Lung (tissue), 12 donors: ENCODE results near the gene STXBP6. TPM values are rescaled to one million over a fixed set of nuclear protein-coding genes. Genes with fewer than 3 reads are reported as not detected.

Experiments
- ATAC-seq: fragments of 200-7000 bp; cut with Tn5 transposase; one replicate; pipeline ENCODE4 v1.9.1; 2020; ENCODE audit warnings: moderate number of reproducible peaks; ENCODE audit not compliant: insufficient read depth, low FRiP score
- DNase-seq, 3 donors: peaks; one replicate each; pipeline ENCODE4 v3.0.0-alpha.2; 2013 to 2017
- H3K27ac ChIP-seq, 2 donors: one replicate each; pipeline ENCODE4 v1.5.1; 2013; ENCODE audit warnings: mild to moderate bottlenecking in 2 of 2, moderate library complexity in 2 of 2, control low read depth in 1 of 2, inconsistent platforms in 1 of 2, low read depth in 1 of 2, low read length in 1 of 2
- H3K27me3 ChIP-seq, 3 donors: one replicate each; pipeline ENCODE4 v1.5.1; 2013; ENCODE audit warnings: low read length in 2 of 3; ENCODE audit not compliant: control insufficient read depth in 3 of 3, insufficient read depth in 3 of 3
- H3K36me3 ChIP-seq, 4 donors: one replicate each; pipeline ENCODE4 v1.5.1; 2013; ENCODE audit warnings: low read length in 4 of 4, mild to moderate bottlenecking in 1 of 4, moderate library complexity in 1 of 4; ENCODE audit not compliant: control insufficient read depth in 4 of 4, insufficient read depth in 4 of 4
- H3K4me1 ChIP-seq, 5 donors: one replicate each; pipeline ENCODE4 v1.5.1; 2013; ENCODE audit warnings: low read length in 5 of 5, mild to moderate bottlenecking in 2 of 5, moderate library complexity in 1 of 5; ENCODE audit not compliant: control insufficient read depth in 5 of 5, insufficient read depth in 5 of 5
- H3K4me3 ChIP-seq: one replicate; pipeline ENCODE4 v1.5.1; 2013; ENCODE audit warnings: mild to moderate bottlenecking, control low read depth, moderate library complexity
- H3K9ac ChIP-seq, 2 donors: one replicate each; pipeline ENCODE4 v1.5.1; 2013; ENCODE audit warnings: low read length in 2 of 2, control low read depth in 1 of 2; ENCODE audit not compliant: insufficient read depth in 1 of 2
- H3K9me3 ChIP-seq, 4 donors: one replicate each; pipeline ENCODE4 v1.5.1; 2013; ENCODE audit warnings: low read length in 3 of 4, mild to moderate bottlenecking in 1 of 4, moderate library complexity in 1 of 4; ENCODE audit not compliant: control insufficient read depth in 4 of 4, insufficient read depth in 3 of 4
- WGBS, 2 donors: extraction: QIAGEN DNeasy Blood & Tissue Kit; methylation state at CpG; one replicate each; pipeline ENCODE4 v1.1.7; 2013; 5-methylcytosine and 5-hydroxymethylcytosine counted together
- polyA plus RNA-seq, 2 donors: library from polyadenylated mRNA; stranded (reverse); fragments of 200-250 nt; gene quantifications; one replicate each; pipeline ENCODE4 v1.2.1, GENCODE V29; 2013
- total RNA-seq, 2 donors: library from RNA; depleted of rRNA in 1 of 2; stranded (reverse); fragments of >200 nt in 1 of 2; gene quantifications; one replicate each; pipeline ENCODE4 v1.2.1, GENCODE V29; 2014 to 2021
- TF ChIP-seq, protein P1 (sequence below): IDR thresholded peaks from 2 replicates; pipeline ENCODE4 v1.5.1; 2012; ENCODE audit warnings: mild to moderate bottlenecking; ENCODE audit errors: control extremely low read depth, extremely low read depth
- donor health status: control.
- donor health status: control.
- donor health status: Bipolar disorder and iron deficiency.
- donor health status: healthy.
- donor health status: DM: yes; HTN: yes; CAD: no.

Gene STXBP6
- total and polyA plus RNA-seq, 4 donors, result 9.3 to 42.5 (median 10.5) TPM

DNA sequence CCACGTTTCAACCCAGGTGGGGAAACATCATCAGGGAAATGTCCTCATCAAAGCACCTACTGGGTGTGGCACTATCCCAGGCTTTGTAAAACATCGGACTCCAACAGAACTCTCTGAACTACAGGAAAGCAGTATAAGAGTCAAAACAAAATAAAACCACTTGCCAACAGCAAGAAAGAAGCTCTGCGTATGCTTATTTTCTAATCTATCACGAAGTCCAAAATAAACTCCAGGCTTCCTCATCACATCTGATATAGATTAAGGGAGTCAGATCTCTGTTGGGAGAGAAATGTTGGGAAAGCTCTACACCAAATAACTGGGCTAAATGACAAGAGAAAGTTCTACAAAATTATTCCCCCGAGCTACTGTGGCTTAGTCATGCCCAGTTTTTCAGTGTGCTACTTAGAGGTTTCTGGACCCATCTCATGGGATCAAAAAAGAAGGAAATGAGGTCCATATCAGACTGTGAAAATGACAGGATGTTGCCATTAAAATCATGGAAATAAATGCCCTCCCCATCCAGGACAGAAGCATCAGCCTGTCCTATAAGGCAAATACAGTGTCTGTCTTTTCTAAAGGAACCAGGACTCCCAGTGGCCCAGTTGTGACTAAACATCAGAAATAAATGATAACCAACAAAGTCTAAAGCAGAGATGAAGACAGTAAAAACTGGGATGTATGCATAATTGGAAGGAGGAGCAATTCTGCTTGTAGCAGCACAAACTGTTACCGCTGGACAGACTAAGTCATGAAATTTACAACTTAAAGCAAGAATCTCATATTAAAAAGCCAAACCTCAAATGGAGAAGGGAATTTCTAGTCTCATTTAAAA lies 149.5 kb downstream of the STXBP6 start:
- DNase-seq (peak in 2 of 3 donors; percentile 40 to 44), ATAC-seq (no peak)
- H3K9ac ChIP-seq, result peak overlapping the region in 1 of 2 donors; percentile 50
- TF ChIP-seq, protein P1, sequence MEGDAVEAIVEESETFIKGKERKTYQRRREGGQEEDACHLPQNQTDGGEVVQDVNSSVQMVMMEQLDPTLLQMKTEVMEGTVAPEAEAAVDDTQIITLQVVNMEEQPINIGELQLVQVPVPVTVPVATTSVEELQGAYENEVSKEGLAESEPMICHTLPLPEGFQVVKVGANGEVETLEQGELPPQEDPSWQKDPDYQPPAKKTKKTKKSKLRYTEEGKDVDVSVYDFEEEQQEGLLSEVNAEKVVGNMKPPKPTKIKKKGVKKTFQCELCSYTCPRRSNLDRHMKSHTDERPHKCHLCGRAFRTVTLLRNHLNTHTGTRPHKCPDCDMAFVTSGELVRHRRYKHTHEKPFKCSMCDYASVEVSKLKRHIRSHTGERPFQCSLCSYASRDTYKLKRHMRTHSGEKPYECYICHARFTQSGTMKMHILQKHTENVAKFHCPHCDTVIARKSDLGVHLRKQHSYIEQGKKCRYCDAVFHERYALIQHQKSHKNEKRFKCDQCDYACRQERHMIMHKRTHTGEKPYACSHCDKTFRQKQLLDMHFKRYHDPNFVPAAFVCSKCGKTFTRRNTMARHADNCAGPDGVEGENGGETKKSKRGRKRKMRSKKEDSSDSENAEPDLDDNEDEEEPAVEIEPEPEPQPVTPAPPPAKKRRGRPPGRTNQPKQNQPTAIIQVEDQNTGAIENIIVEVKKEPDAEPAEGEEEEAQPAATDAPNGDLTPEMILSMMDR, result no peak
- H3K9me3 ChIP-seq, result no peaks in the 10 kb centered on the region
- H3K27ac ChIP-seq, result peak overlapping the region in 1 of 2 donors; percentile 51
- H3K27me3 ChIP-seq, result no peaks in the 10 kb centered on the region
- WGBS, 2 donors, result 55 to 75% methylated on average over 6 of the region's 6 CpGs
- H3K36me3 ChIP-seq, result peaks cover 0 to 1% (median 0%) of the 10 kb centered on the region in 4 donors
- peaks cover 0 to 24% (median 8%) of the 10 kb centered on the region in 5 donors for H3K4me1 ChIP-seq
- H3K4me3 ChIP-seq, result no peak overlapping the region

DNA sequence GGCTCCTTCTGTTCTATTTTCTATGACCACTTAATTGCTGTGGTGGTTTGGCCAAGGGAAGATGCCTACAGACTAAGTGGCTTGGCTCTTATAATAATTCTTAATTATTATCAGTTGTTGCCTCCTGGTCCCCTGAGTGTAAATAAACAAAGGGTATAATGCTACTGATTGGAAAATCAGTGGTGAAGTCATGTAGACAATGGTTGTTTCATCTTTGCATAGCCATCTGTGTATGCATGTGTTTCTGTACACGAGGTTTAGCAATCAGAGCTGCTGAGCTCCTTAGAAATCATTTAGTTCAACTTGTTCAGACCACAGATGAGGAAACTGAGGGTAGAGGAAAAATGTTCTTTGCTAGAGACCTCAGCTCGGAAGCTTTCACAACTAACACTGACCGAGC lies 152.2 kb downstream of the STXBP6 start:
- WGBS, 2 donors, result 73 to 89% methylated on average over 3 of the region's 3 CpGs
- Histone ChIP-seq H3K4me3 (no peak overlapping the region), H3K4me1 (peaks cover 0 to 28% (median 7%) of the 10 kb centered on the region in 5 donors), H3K9ac (no peak overlapping the region), H3K27ac (no peak overlapping the region), H3K9me3 (no peaks in the 10 kb centered on the region), H3K36me3 (peaks cover 0 to 1% (median 0%) of the 10 kb centered on the region in 4 donors), H3K27me3 (no peaks in the 10 kb centered on the region)
- TF ChIP-seq, protein P1, result no peak
- no peak for DNase-seq
- ATAC-seq, result no peak

DNA sequence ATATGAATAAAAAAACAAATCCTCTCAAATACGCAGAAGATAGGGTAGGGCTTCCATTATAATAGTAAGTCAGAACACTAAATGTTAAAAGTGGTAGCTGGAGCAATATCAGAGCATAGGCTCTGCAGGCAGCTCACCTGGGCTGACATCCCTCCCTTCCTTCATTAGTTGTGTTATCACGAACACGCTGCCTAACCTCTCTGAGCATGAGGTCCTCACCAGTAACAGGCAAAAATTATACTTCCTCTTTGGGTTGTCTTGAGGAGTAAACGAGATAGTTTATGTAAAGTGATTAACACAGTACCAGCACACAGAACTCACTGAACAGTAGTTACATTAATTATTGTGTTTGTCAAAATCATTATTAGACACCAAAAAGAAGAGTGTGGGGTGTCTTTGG lies 154.3 kb downstream of the STXBP6 start:
- TF ChIP-seq, protein P1, result no peak
- DNase-seq, result no peak
- Histone ChIP-seq H3K27me3 (no peaks in the 10 kb centered on the region), H3K9ac (no peak overlapping the region), H3K36me3 (peaks cover 0 to 5% (median 3%) of the 10 kb centered on the region in 4 donors), H3K27ac (peak overlapping the region in 1 of 2 donors; percentile 45), H3K4me1 (peaks cover 0 to 25% (median 7%) of the 10 kb centered on the region in 5 donors), H3K9me3 (peaks cover 0 to 6% (median 2%) of the 10 kb centered on the region in 4 donors), H3K4me3 (no peak overlapping the region)
- WGBS, 2 donors, result 40 to 44% methylated on average over 4 of the region's 4 CpGs
- no peak for ATAC-seq
